ENCODE data around the gene SEPTIN1. TPM values are rescaled to one million over a fixed set of nuclear protein-coding genes. Genes with fewer than 3 reads are reported as not detected.

SEPTIN1 gene
- total RNA-seq, result 0.50 TPM in 1 of 2 replicates, not detected in the other

DNA sequence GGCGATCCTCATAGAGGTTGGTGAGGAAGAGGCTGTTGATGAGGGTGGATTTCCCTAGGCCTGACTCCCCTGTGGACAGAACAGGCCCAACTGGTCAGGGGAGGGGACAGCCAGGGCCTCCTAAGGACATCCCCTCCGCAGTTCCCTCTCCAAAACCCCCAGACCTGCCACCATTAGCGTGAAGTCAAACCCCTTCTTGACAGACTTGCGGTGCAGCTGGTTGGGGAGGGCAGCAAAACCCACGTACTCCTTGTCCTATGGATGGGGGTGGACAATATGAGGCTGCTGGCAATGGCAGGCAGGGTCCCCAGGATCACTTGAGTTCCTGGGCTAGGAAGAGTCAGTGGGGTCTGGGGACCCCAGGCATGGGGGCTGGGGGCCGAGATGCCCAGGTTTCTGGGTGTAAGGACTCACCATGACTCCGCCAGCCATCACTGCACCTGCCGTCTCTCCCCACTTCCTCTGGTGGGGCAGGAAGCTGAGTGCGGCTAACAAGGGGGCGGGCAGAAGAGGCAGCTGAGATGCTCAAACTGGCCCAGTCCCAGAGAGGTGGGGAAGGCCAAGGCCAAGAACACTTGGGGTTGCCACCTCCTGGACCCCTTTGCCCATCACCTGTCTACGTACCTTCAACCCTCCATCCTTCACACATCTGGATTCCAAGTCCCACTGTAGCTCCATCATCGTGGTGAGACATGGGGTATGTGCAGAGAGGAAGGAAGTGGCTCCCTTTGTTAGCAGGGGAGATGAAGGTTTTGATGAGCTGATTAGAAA, at the start of gene SEPTIN1:
Gene SEPTIN1 (minus strand): TSS at position 451 of the 771 bp plus-strand sequence. CDS start 19 bp downstream, at position 432.

GRCh38 chr16:30429678-30430427, 47.5 kb upstream of the SEPTIN1 start, which contains the start of gene DCTPP1:
Gene DCTPP1, minus strand, starts transcription at chr16:30430030. Its CDS starts 50 bp downstream, at chr16:30429980.

GRCh38 chr16:30407102-30407803, 24.9 kb upstream of the SEPTIN1 start, which contains the start of gene ZNF771:
Gene ZNF771, plus strand, starts transcription at chr16:30407606. Its CDS starts 448 bp downstream, at chr16:30408054.

DNA sequence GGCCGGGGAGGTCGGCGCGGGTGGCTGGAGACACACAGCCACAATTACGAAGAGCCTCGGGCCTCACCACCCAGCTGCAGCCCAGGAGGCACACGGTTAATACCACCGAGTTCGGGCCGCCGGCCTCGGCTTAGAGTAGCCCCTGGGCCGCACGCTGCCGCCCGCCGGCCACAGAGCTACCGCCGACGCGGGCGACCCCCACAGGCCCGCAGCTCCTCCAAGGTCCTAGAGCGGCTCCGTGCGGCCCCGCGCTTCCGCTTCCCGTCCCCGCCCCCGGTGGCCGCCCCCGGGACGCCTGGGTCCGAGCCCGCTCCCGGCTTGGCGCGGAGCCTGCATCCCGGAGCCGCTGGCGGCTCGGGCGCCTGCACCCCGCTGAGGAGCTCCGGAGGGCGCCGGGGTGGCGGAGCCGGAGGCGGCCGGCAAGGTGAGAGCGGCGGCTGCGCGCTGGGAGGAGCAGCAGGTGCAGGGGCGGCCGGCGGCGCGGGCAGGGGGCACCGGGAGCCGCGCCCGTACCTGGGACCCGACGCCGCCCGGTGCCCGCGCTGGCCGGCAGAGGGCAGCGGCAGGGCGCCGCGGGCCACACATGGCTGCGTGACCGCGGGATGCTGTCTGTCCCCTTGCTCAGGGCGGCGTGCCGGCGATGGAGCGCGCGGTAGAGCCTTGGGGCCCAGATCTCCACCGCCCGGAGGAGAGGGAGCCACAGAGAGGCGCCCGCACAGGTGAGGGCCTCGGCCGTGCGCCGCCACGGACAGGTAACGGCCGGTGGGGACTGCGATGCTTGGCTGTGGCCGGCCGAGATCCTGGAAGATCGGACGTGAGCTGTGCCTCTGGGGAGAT, 13.0 kb upstream of the SEPTIN1 start, which contains the start of gene ZNF48:
Gene ZNF48 (plus strand): TSS at position 266 of the 837 bp plus-strand sequence. CDS start 375 bp downstream, at position 641.

DNA sequence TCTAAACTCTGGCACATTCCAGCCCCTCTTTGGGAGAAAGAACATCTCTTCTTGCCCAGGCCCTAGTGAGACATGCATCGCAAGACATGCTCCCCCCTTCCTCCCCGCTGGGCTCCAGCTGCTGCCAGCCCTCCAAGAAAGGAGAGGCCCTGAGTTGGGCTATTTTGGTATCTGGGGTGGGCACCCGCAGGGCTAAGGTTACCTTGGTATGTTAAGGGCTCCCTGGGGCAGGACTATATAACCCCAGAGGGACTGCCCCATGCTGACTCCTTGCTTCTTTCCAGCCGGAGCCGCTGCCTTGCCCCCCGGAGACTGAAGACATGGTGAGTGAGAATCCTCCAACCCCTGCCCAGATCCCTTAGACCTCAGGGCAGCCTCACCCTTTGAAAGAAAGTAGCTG, 7.8 kb downstream of the SEPTIN1 start, which contains the start of gene MYL11:
Gene MYL11 (plus strand): TSS at position 265 of the 400 bp plus-strand sequence. CDS start 56 bp downstream, at position 321.

DNA sequence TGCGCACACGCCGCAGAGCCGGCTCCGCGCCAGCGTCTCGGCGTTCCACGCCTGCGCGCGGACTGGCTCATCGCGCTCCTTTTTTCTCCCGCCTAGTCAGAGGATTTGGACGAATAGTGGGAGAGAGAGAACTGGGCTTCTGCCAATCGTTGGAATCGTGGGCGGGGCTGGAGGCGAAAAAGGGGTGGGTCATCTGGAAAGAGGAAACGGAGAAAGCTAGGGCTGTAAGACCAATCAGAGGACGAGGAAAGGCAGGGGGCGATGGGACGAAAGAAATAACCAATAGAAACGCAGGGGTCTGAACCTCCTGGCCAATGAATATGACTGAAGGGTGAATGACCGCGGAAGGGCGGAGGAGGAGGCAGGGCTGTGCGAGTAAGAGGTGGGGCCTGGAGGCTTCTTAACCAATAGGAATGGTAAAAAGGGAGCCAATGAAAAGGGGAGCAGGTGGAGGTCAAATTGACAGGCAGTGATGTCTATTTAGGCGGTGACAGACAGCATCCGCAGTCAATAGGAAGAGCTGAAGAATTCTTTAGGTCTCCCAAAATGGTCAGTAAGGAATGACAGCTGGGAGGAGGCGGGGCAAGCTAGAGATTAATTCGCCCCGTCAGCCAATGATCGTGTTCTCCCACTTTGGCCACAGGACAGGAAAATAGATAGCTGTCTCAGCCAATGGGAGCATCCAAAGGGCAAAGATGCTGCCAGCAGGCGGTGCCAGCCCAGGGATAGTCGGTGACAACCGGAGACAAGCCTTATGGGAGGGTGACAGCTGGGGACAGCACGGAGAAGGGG, 11.7 kb downstream of the SEPTIN1 start, which contains the start of gene TBC1D10B:
Gene TBC1D10B (minus strand): TSS at position 39 of the 792 bp plus-strand sequence. CDS start 311 bp downstream, outside the sequence.

DNA sequence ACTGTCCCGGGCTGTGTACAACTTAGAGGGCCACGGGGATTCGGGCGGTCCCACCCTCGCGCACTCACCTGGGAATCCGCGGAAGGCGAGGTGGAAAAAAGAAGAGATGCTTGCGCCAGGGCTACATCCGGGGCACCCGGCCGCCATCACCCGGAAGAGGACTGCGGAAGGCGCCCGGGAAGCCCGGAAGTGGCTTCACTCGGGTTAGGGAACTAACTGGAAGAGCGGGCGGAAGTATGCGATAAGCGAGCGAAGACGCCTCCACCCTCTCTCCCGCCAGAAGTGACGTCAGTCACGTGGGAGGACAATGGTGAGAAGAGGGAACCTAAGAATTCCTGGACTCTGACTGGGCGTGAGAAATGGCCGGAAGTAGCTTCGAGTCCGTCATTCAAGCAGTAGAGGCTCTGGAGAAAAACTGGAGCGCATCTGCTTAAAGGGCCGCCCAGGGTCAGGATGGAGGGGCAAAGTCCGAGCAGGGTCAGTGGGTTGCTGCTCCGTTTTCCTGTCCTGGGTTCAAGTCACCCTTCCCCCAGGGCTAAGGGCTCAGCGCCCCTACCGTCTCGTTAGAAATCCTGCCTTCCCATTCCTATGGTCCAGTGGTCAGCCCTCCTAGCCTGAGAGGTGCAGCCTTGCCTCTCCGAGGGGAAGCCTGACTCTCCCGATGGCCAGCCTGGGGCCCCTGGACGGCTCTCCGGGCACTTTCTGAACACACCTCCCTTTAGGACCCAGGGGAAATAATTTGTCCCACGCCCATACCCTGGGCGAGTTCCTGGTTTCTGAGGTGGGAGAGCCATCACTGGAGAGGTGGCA, 27.0 kb downstream of the SEPTIN1 start, which contains the start of gene CD2BP2:
Gene CD2BP2 (minus strand): TSS at position 165 of the 810 bp plus-strand sequence. CDS start 627 bp downstream, outside the sequence.

Other genes with a start within 250 kb of the SEPTIN1 start
- 0.50 and 2.6 TPM in 2 replicates for gene CORO1A, start 199.0 kb downstream of the SEPTIN1 start, total RNA-seq
- gene BOLA2B, start 188.9 kb downstream of the SEPTIN1 start, total RNA-seq, result 14.9 and 139 TPM in 2 replicates
- gene SLX1A, start 188.7 kb downstream of the SEPTIN1 start, total RNA-seq, result 35.9 and 55.4 TPM in 2 replicates
- gene SULT1A3, start 183.3 kb downstream of the SEPTIN1 start, total RNA-seq, result 5.2 and 8.6 TPM in 2 replicates
- gene NPIPB13, start 134.1 kb downstream of the SEPTIN1 start, total RNA-seq, result 0.15 and 2.0 TPM in 2 replicates
- 39.0 and 42.6 TPM in 2 replicates for gene CD2BP2, start 27.3 kb downstream of the SEPTIN1 start, total RNA-seq
- 41.5 and 49.0 TPM in 2 replicates for gene TBC1D10B, start 12.1 kb downstream of the SEPTIN1 start, total RNA-seq
- not detected in 2 replicates for gene MYL11, start 7.8 kb downstream of the SEPTIN1 start, total RNA-seq
- 5.4 and 8.3 TPM in 2 replicates for gene ZNF48, start 12.9 kb upstream of the SEPTIN1 start, total RNA-seq
- gene ZNF771, start 25.0 kb upstream of the SEPTIN1 start, total RNA-seq, result 15.6 and 20.5 TPM in 2 replicates
- 7.9 and 16.9 TPM in 2 replicates for gene DCTPP1, start 47.5 kb upstream of the SEPTIN1 start, total RNA-seq
- 14.0 and 14.7 TPM in 2 replicates for gene SEPHS2, start 63.3 kb upstream of the SEPTIN1 start, total RNA-seq
- gene ITGAL, start 90.2 kb upstream of the SEPTIN1 start, total RNA-seq, result under 0.01 TPM in 1 of 2 replicates, not detected in the other
- 14.3 and 27.5 TPM in 2 replicates for gene ZNF768, start 144.0 kb upstream of the SEPTIN1 start, total RNA-seq
- gene ZNF747, start 152.3 kb upstream of the SEPTIN1 start, total RNA-seq, result 9.9 and 19.4 TPM in 2 replicates
- gene ZNF764, start 175.8 kb upstream of the SEPTIN1 start, total RNA-seq, result 6.3 and 6.5 TPM in 2 replicates
- gene ZNF688, start 189.2 kb upstream of the SEPTIN1 start, total RNA-seq, result 13.2 and 13.6 TPM in 2 replicates
- gene ZNF785, start 203.1 kb upstream of the SEPTIN1 start, total RNA-seq, result 6.4 and 8.3 TPM in 2 replicates
- gene ZNF689, start 227.8 kb upstream of the SEPTIN1 start, total RNA-seq, result 5.4 and 7.1 TPM in 2 replicates

All from smooth muscle cell of trachea (primary cell).